Lower leg skin (tissue), 4 donors: Measurements from ENCODE around the gene MAGI3. TPM values are rescaled to one million over a fixed set of nuclear protein-coding genes. Genes with fewer than 3 reads are reported as not detected.

Source experiments
- DNase-seq, 2 donors: peaks; one replicate each; pipeline ENCODE4 v3.0.0-alpha.2; 2019; ENCODE audit warnings: low spot score in 2 of 2
- H3K4me3 ChIP-seq: fragments of 200-600 bp; sonication (generic); 2 replicates; pipeline ENCODE4 v1.5.1; 2017; ENCODE audit warnings: mild to moderate bottlenecking, low read depth; ENCODE audit not compliant: poor library complexity, severe bottlenecking
- POLR2A ChIP-seq, 2 donors: fragments of 450-650 bp; IDR thresholded peaks; one replicate each; pipeline ENCODE4 v1.6.1; 2016 to 2017; ENCODE audit warnings: antibody characterized with exemption in 2 of 2, mild to moderate bottlenecking in 1 of 2, moderate library complexity in 1 of 2
- WGBS, 2 donors: methylation state at CpG; one replicate each; pipeline ENCODE4 v1.1.5; 2018; 5-methylcytosine and 5-hydroxymethylcytosine counted together
- intact Hi-C: fragments of 100-400 bp; cut with DNase I; formaldehyde crosslinking; loops from one replicate; pipeline ENCODE4 v1.15.0; 2023; ENCODE audit warnings: low total_unique reads
- total RNA-seq, 4 donors: library from RNA; depleted of rRNA; stranded (reverse); fragments of >200 nt; gene quantifications; one replicate each; pipeline ENCODE4 v1.1.0, GENCODE V29; 2016
- TF ChIP-seq, protein P1 (sequence below), 3 donors: fragments of 450-650 bp; IDR thresholded peaks; one replicate each; pipeline ENCODE4 v1.5.1; 2016; ENCODE audit warnings: antibody characterized with exemption in 3 of 3, mild to moderate bottlenecking in 3 of 3, moderate library complexity in 2 of 3

The MAGI3 gene
- total RNA-seq, 4 donors from 2014 or later, result 6.8 to 14.2 (median 10.3) TPM

DNA sequence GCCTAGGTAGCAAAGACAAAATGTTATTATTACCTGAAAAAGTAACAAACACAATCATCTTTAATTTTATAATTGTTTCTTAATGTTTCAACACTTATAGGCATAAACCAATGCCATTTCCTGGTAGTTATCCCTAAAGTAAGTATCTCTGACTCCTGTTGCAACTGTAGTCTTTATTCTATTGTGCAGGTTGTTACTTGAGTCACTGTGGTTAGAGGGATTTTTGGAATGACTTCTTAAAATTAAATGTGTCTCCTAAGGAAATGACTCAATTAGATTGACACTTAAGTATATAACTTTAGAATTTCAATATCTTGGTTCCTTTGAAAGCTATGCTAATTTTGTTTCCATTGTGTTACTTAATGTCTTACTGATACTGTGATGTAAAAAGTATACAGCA lies 225.1 kb downstream of the MAGI3 start:
- no peak overlapping the region for H3K4me3 ChIP-seq
- TF ChIP-seq, protein P1, sequence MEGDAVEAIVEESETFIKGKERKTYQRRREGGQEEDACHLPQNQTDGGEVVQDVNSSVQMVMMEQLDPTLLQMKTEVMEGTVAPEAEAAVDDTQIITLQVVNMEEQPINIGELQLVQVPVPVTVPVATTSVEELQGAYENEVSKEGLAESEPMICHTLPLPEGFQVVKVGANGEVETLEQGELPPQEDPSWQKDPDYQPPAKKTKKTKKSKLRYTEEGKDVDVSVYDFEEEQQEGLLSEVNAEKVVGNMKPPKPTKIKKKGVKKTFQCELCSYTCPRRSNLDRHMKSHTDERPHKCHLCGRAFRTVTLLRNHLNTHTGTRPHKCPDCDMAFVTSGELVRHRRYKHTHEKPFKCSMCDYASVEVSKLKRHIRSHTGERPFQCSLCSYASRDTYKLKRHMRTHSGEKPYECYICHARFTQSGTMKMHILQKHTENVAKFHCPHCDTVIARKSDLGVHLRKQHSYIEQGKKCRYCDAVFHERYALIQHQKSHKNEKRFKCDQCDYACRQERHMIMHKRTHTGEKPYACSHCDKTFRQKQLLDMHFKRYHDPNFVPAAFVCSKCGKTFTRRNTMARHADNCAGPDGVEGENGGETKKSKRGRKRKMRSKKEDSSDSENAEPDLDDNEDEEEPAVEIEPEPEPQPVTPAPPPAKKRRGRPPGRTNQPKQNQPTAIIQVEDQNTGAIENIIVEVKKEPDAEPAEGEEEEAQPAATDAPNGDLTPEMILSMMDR (IDR thresholded peaks at IDR 0.05), result no peak
- TF ChIP-seq POLR2A (IDR thresholded peaks at IDR 0.05), result no peak
- no peak for DNase-seq
- intact Hi-C loops, result no loop called here

DNA sequence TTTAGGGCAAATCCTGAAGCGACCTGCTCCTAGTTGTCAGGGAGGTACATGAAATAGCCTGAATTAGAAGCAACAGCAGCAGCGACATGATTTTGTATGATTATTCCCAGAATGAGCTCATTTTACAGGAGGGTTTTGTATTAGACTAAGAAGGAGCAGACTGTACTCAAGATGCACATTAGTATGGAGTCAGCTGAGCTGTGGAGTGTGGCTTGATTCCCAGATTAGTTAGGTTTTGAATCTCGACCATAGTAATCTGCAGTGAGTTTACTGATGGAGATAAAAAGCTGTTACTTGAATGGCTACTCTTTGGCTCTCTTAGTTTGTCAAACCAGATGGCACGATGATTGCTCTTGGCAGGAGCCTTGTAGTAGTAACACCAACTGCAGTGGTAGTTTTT lies 225.8 kb downstream of the MAGI3 start:
- intact Hi-C loops, result no loop called here
- WGBS, 2 donors, result 55 to 78% methylated on average over 4 of the region's 4 CpGs

GRCh38 chr1:113617438-113618141 lies 227.3 kb downstream of the MAGI3 start:
- WGBS, 2 donors, result 65 to 89% methylated on average over 4 of the region's 4 CpGs
- no peak overlapping the region for H3K4me3 ChIP-seq
- TF ChIP-seq POLR2A (IDR thresholded peaks at IDR 0.05), result no peak
- intact Hi-C loops, result no loop called here
- DNase-seq, result no peak

More for the DNA sequence above, 225.8 kb downstream of the MAGI3 start:
- TF ChIP-seq POLR2A (IDR thresholded peaks at IDR 0.05), result no peak
- TF ChIP-seq, protein P1 (IDR thresholded peaks at IDR 0.05), result no peak
- no peak overlapping the region for H3K4me3 ChIP-seq
- DNase-seq, result no peak

DNA sequence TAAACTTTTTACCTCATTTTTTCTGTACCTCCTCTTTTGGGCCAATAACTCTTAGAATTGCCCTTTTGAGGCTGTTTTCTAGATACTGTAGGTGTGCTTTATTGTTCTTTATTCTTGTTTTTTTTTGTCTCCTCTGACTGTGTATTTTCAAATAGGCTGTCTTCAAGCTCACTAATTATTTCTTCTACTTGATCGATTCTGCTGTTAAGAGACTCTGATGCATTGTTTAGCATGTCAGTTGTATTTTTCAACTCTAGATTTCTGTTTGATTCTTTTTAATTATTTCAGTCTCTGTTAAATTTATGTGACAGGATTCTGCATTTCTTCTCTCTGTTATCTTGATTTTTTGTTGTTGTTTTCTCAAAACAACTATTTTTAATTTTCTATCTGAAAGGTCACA lies 238.7 kb downstream of the MAGI3 start:
- WGBS, 2 donors, result 97 to 100% methylated on average over 1 of the region's 1 CpG
- intact Hi-C loops, result no loop called here
- no peak for DNase-seq
- TF ChIP-seq POLR2A (IDR thresholded peaks at IDR 0.05), result no peak
- TF ChIP-seq, protein P1 (IDR thresholded peaks at IDR 0.05), result no peak
- no peak overlapping the region for H3K4me3 ChIP-seq

- DNase-seq, result no peak
- TF ChIP-seq POLR2A (IDR thresholded peaks at IDR 0.05), result no peak
- TF ChIP-seq, protein P1 (IDR thresholded peaks at IDR 0.05), result no peak
- intact Hi-C loops, result no loop called here
- no peak overlapping the region for H3K4me3 ChIP-seq
- WGBS, 2 donors, result 91 to 92% methylated on average over 10 to 12 of the region's 12 CpGs
Measured at GRCh38 chr1:113630340-113631327, 240.3 kb downstream of the MAGI3 start.

GRCh38 chr1:113641396-113641795 lies 251.1 kb downstream of the MAGI3 start:
- no peak for TF ChIP-seq POLR2A (IDR thresholded peaks at IDR 0.05)
- TF ChIP-seq, protein P1 (IDR thresholded peaks at IDR 0.05), result no peak
- no peak for DNase-seq
- 96% methylated on average over 1 of the region's 1 CpG for WGBS, 2 donors
- H3K4me3 ChIP-seq, result no peak overlapping the region
- intact Hi-C loops, result no loop called here
